SK-N-DZ (cell line): ENCODE data around the gene TMEM225. TPM values are rescaled to one million over a fixed set of nuclear protein-coding genes. Genes with fewer than 3 reads are reported as not detected.
"Not testable (repeated sequence)": the region's sequence is repeated elsewhere in the genome, so short reads cannot be mapped to it uniquely, and the experiment has no call there.

Experiments
- DNase-seq: peaks from one replicate; pipeline ENCODE4 v3.0.0-alpha.2; 2015; ENCODE audit warnings: low spot score
- polyA plus RNA-seq, 2 experiments: library from polyadenylated mRNA; depleted of rRNA; stranded (reverse); fragments of >200 nt; gene quantifications; 2 replicates each; pipeline ENCODE4 v1.2.3, GENCODE V29; 2014

TMEM225 gene, protein sequence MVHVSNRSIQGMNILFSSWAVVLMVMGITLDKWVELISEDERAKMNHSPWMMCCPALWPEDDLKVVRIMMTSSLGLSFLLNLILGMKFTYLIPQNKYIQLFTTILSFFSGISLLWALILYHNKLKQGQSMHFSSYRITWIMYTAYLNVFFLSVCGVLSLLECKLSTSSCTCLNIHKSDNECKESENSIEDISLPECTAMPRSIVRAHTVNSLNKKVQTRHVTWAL
- polyA plus RNA-seq (2014; cell fraction: cytosol; rRNA removed) = not detected in 2 replicates
- polyA plus RNA-seq (2014; cell fraction: nucleus; rRNA removed) = not detected in 2 replicates

DNA sequence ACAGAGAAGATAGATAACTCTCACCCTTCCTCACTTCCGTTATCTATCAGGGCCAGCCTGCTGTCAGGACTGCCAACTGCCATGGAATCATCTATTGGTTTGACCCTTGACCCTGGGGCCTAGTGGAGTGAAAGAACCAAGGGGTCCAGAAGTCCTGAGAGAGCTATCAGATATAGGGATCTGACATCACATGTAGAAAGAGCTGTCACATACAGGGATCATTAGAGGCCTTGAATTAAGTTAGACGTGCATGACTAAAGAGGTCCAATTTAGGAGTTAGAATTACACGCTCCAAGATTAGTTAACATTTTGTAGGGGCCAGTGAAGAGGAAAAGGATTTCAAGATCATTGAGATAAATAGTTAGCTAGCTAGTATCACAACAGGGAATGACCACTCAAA is at the start of gene TMEM225:
Gene TMEM225, minus strand, starts transcription at position 101 of the 400 bp plus-strand sequence. CDS start 245 bp downstream, outside the sequence.
- DNase-seq = no peak

GRCh38 chr11:123924027-123924426 is 38.6 kb upstream of the TMEM225 start:
- no peak for DNase-seq

GRCh38 chr11:123920943-123921342 is 35.5 kb upstream of the TMEM225 start:
- no peak for DNase-seq

GRCh38 chr11:123905826-123906225 is 20.4 kb upstream of the TMEM225 start:
- no peak for DNase-seq

DNA sequence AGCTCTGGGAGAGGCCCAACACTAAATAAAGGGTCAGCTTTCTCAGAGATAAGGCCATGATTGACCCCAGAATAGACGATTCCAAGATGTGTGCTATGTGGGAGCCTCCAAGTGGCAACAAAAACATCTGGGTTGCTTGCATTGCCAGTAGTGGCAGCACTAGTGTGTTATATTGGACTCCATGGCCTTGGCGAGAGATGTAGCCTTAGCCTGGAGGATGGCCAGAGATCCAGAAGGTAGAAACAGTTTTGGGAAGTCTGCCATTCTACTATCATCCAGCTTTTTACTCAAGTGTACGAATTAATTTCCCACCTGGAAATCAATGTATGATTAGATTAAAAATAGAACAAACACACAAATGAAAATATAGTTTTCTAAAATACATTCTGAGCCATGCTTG is 19.5 kb upstream of the TMEM225 start:
- no peak for DNase-seq

DNA sequence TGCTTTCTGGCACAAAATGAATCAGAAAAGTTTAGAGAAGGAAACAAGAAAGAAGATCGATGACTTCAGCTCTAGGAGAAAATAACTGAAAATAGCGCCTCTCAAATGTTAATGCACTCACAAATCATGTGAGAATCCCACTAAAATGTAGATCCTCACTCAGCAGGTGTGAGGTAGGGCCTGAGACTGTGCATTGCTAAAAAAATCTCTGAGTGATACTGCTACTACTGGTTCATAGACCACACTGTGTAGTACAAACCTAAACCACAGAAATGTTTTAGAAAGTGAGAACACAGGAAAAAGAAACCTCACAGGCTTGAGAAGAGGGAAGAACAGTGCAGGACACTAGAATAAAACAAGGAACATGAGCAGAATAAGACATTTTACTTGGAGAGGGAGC is 18.5 kb upstream of the TMEM225 start:
- DNase-seq = no peak

GRCh38 chr11:123901867-123902266 is 16.4 kb upstream of the TMEM225 start, which contains the start of gene OR8D4:
Gene OR8D4, plus strand, starts transcription at chr11:123902167. Its CDS starts 4,265 bp downstream, at chr11:123906432.
- DNase-seq = no peak

DNA sequence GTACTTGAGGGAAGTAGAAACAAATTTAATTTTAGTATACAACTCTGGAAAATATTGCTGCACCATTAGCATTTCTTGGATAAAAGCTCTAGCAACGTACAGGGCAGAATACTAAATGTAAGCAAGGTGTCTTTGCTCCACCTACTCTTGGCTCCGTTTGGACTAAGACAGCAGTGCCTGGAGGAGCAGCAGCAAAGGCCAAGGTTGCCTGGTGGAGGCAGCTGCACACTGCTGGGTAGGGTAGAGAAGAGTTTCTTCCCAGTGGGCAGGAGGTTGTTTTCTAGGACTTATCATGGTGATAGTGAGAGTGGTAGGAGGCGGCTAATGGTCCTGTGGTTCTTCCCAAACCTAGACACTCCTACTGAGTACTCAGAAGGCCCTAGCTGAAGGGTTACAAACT is 14.3 kb upstream of the TMEM225 start:
- DNase-seq = no peak

GRCh38 chr11:123892031-123892430 is 6.6 kb upstream of the TMEM225 start:
- DNase-seq = no peak

- no peak for DNase-seq
Observed at GRCh38 chr11:123880912-123881311, 4.6 kb downstream of the TMEM225 start.

DNA sequence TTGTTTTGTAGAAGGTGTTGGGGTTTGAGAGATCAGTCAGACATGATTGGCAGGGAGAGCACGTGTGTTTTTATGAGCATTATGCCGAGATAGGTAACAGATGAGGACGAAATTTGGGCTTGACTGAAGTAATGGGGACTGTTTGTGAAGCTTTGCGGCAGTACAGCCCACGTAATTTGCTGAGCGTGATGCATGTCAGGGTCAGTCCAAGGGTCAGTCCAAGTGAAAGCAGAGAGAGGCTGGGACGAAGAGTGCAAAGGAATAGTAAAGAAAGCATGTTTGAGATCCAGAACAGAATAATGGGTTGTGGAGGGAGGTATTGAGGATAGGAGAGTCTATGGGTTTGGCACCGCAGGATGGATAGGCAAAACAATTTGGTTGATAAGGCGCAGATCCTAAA is 17.7 kb downstream of the TMEM225 start:
- DNase-seq = not testable (repeated sequence)

DNA sequence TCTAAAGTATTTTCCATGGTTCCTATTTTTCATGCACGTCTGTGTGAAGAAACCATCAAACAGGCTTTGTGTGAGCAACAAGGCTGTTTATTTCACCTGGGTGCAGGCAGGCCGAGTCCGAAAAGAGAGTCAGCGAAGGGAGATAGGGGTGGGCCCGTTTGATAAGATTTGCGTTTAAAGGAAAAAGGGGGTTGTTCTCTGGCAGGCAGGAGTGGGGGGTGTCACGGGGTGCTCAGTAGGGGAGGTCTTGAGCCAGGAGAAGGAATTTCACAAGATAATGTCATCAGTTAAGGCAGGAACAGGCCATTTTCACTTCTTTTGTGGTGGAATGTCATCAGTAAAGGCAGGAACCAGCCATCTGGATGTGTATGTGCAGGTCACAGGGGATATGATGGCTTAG is 20.2 kb downstream of the TMEM225 start:
- not testable (repeated sequence) for DNase-seq

DNA sequence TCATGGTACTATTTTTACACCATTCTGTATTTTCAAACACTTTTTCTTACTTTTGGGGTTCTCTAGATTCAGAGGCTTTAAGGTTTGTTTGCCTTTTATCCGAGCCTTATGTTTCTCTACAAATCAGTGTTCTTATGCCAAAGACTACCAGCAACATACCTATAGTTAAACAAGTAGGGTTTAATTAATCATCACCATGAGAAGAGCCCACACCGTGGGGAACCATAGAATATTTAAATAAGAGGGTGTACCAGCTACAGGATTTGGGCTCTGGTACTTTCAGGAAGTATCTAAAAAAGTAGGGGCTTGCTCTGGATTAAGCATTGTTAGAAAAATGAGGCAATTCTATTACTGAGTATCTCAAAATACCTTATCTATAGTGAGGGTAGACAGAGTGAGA is 25.7 kb downstream of the TMEM225 start:
- no peak for DNase-seq

DNA sequence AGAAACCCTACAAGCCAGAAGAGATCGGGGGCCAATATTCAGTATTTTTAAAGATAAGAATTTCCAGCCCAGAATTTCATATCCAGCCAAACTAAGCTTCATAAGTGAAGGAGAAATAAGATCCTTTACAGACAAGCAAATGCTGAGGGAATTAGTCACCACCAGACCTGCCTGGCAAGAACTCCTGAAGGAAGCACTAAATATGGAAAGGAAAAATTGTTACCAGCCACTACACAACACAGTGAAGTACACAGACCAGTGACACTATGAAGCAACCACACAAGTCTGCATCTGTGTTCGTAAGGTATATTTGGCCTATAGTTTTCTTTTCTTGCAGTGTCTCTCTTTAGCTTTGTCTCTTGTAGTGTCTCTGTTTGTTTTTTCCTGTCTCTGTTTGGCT is 29.0 kb downstream of the TMEM225 start:
- DNase-seq = no peak

- no peak for DNase-seq
Observed at GRCh38 chr11:123853038-123853437, 32.4 kb downstream of the TMEM225 start.

DNA sequence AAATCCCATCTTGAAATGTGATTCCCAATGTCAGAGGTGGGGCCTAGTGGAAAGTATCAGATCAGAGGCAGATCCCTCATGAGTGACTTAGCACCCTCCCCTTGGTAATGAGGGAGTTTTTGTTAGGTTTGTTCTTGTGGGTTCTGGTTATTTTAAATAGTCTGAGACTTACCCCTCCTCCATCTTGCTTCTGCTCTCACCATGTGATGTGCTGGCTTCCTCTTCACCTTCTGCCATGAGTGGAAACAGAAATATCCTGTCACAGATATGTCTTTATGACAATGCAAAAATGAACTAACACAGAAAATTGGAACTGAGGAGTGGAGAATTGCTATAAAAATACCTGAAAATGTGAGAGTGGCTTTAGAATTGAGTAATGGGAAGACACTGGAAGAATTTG is 33.1 kb downstream of the TMEM225 start:
- DNase-seq = no peak

GRCh38 chr11:123851110-123851509 is 34.4 kb downstream of the TMEM225 start:
- DNase-seq = no peak

DNA sequence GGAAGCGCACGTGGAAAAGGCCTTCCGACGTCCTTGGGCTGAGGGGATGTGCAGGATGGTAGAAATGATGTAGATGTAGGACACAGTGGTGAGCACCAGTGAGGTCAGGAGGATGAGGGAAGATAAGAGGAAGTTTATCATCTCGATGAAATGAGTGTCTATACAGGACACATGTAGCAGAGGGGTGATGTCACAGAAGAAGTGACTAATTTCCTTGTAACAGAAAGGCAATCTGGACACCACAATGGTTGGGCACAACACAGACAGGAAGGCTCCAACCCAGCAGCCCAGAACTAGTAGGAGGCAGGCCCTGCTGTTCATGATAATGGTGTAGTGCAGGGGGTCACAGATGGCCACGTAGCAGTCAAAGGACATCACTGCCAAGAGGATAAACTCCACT is 44.3 kb downstream of the TMEM225 start:
- no peak for DNase-seq

DNA sequence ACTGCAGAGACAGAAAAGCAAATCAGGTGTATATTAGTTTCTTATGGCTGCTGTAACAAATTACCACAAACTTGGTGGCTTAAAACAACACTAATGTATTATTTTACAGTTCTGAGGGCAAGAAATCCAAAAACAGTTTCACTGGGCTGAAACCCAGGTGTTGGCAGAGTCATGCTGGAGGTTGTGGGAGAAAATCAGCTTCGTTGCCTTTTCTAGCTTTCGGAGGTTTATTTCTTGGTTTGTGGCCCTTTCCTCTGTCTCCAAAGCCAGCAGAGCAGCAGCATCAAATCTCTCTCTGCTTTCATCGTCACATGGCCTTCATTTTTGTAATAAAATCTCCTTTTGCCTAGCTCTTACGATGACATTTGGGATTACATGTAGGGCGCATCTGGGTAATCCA is 46.3 kb downstream of the TMEM225 start:
- no peak for DNase-seq

DNA sequence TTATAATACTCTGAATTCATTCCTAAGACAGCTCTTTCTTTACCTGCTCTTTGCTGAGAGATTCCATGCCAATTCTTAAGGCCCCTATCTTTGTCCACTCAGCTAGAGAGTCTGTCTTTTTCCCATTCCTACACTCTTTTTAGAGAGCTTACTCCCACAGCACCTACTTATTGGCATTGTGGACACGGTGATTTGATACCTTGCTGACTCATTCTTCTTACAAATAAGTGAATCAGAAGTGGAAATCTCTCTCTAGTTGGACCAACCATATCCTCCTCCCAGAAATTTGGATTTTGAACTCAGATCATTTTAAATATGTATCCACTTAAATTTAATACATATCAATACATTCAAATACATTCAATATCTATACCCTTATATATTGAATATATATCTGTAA is 46.8 kb downstream of the TMEM225 start:
- DNase-seq = no peak

- DNase-seq = no peak
Observed at GRCh38 chr11:123838199-123838598, 47.3 kb downstream of the TMEM225 start.

GRCh38 chr11:123833095-123833494 is 52.4 kb downstream of the TMEM225 start:
- no peak for DNase-seq
